GM21390 (cell line): ENCODE results near the gene EDA2R.

Experiments
- ATAC-seq: cut with Tn5 transposase; IDR thresholded peaks from one replicate; pipeline ENCODE4 v1.9.1; 2021; ENCODE audit not compliant: unreplicated experiment

The EDA2R gene

DNA sequence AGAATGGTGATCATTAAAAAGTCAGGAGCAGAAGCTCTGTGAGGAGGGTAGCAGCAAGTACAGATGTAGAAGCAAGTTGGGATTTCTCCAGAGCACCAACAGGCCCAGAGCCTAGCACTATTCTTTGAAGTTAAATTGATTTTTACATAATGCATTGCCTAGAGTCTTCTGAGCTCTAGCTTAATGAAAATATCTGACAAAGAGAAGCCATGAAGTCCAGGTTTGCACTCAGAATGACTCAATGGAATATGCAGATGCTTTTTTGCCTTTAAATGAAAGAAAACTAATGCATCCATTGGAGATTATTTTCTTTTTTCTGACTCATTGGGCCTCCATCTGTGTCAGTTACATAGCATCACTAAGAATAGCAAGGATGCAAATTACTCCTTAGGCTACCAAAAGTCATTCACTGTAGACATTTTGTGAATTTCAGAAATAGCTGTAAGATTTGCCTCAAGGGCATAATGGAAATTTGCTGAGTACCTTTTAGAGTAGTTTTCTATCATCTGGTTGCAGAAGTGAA is 91.0 kb downstream of the EDA2R start:
- ATAC-seq = no peak
